Fibroblast of mammary gland (primary cell): ENCODE data around the gene NTF4.
A peak's percentile ranks its signal among the peaks of the same experiment; 100 is the strongest.

Source experiments
- DNase-seq: peaks from one replicate; pipeline ENCODE4 v3.0.0-alpha.2; 2010; ENCODE audit warnings: low read depth
- H3K4me3 ChIP-seq: 2 replicates; pipeline ENCODE4 v1.5.1; 2011; ENCODE audit warnings: low read depth, mild to moderate bottlenecking, low read length, moderate library complexity; ENCODE audit not compliant: control insufficient read depth
- CTCF ChIP-seq: conservative IDR thresholded peaks from 2 replicates; pipeline ENCODE4 v1.5.1; 2011; ENCODE audit warnings: low read depth, low read length, inconsistent platforms; ENCODE audit not compliant: control insufficient read depth, insufficient read depth

Gene NTF4

GRCh38 chr19:49107625-49108459 is 43.2 kb upstream of the NTF4 start:
- H3K4me3 ChIP-seq, result no peak overlapping the region
- no peak for TF ChIP-seq CTCF
- DNase-seq, result no peak

- H3K4me3 ChIP-seq, result no peak overlapping the region
- DNase-seq, result peak; percentile 58
- TF ChIP-seq CTCF, result peak; percentile 79
These were observed 42.1 kb upstream of the NTF4 start for GRCh38 chr19:49106648-49107135.

- DNase-seq, result no peak
- TF ChIP-seq CTCF, result no peak
- H3K4me3 ChIP-seq, result no peak overlapping the region
These were observed 39.7 kb upstream of the NTF4 start for GRCh38 chr19:49104229-49104864.

GRCh38 chr19:49103331-49104085 is 38.9 kb upstream of the NTF4 start:
- no peak for TF ChIP-seq CTCF
- no peak overlapping the region for H3K4me3 ChIP-seq
- no peak for DNase-seq

GRCh38 chr19:49102303-49102702 is 37.7 kb upstream of the NTF4 start:
- TF ChIP-seq CTCF, result no peak
- no peak for DNase-seq
- H3K4me3 ChIP-seq, result no peak overlapping the region

GRCh38 chr19:49101160-49101559 is 36.5 kb upstream of the NTF4 start:
- no peak for DNase-seq
- TF ChIP-seq CTCF, result no peak
- no peak overlapping the region for H3K4me3 ChIP-seq
